ENCODE data around the gene RUNX1. TPM values are rescaled to one million over a fixed set of nuclear protein-coding genes. Genes with fewer than 3 reads are reported as not detected.

The RUNX1 gene
- total and polyA plus RNA-seq, 10 of the 15 experiments (the other 5 are each of a cell fraction or from before 2014, with no cell fraction given) = 0.90 to 15.2 (median 4.1) TPM

- Histone ChIP-seq H3K4me1 (ENCODE audit: control insufficient read depth, insufficient read depth, low read length) (peaks cover 8% of the 10 kb centered on the region), H3K36me3 (ENCODE audit: control insufficient read depth in 2 of 2, insufficient read depth in 2 of 2, low read length in 1 of 2) (peaks cover 0 to 5% of the 10 kb centered on the region in 2 experiments; a peak in 1 of 4 replicates), H3K9me3 (replicated peaks; ENCODE audit: control insufficient read depth, insufficient read depth, low read length) (no peaks in the 10 kb centered on the region), H2AFZ (ENCODE audit: control insufficient read depth, low read depth, low read length) (peak overlapping the region; percentile 66; the same call in 1 of the 2 replicates), H3K4me2 (ENCODE audit: control insufficient read depth, insufficient read depth) (peak overlapping the region; percentile 88), H4K20me1 (ENCODE audit: control insufficient read depth, insufficient read depth) (no peaks in the 10 kb centered on the region), H3K4me3 (peak overlapping the region; percentile 56; the same call in 1 of the 2 replicates), H3K27me3 (replicated peaks in 1 of 2; ENCODE audit: control insufficient read depth in 2 of 2, insufficient read depth in 2 of 2, low read length in 1 of 2) (no peaks in the 10 kb centered on the region), H3K79me2 (ENCODE audit: control insufficient read depth, insufficient read depth, low read length) (no peaks in the 10 kb centered on the region), H3K27ac (ENCODE audit: control insufficient read depth, insufficient read depth) (peak overlapping the region; percentile 75), H3K9ac (ENCODE audit: control insufficient read depth, insufficient read depth, low read length) (peak overlapping the region; percentile 46; the same call in 1 of the 2 replicates)
- FAIRE-seq (peak; percentile 38), DNase-seq (ENCODE audit: low read depth, low spot score) (no peak), ATAC-seq (peak; percentile 89)
- TF ChIP-seq, protein P1, sequence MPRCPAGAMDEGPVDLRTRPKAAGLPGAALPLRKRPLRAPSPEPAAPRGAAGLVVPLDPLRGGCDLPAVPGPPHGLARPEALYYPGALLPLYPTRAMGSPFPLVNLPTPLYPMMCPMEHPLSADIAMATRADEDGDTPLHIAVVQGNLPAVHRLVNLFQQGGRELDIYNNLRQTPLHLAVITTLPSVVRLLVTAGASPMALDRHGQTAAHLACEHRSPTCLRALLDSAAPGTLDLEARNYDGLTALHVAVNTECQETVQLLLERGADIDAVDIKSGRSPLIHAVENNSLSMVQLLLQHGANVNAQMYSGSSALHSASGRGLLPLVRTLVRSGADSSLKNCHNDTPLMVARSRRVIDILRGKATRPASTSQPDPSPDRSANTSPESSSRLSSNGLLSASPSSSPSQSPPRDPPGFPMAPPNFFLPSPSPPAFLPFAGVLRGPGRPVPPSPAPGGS (IDR thresholded peaks at IDR 0.05; ENCODE audit: borderline replicate concordance, insufficient read depth, low read depth, low read length, poor library complexity, severe bottlenecking) = no peak
- no peak for TF ChIP-seq BMI1 (IDR thresholded peaks at IDR 0.05; ENCODE audit: borderline replicate concordance)
- 0 out of 2 replicates have a peak, but pooled peaks have one; percentile 22 for TF ChIP-seq CREM (IDR thresholded peaks at IDR 0.05; ENCODE audit: low read depth)
- TF ChIP-seq PKNOX1 (IDR thresholded peaks at IDR 0.05) = peak; percentile 59
- POLR2A ChIA-PET = interaction anchor here (0.7 to 1.0 kb wide), 2 partner anchors 31 to 702 kb away, joined by 4 read pairs; no protein-coding TSS in a partner anchor
- SMC1A ChIA-PET (ENCODE audit: uncharacterized antibody, unreplicated experiment) = interaction anchor here (0.6 to 1.3 kb wide), 5 partner anchors 9 to 389 kb away, joined by 3 to 10 read pairs (median 3); no protein-coding TSS in a partner anchor
- 12% methylated on average over 8 of the region's 8 CpGs for WGBS (ENCODE audit: insufficient coverage, insufficient replicate concordance, low lambda C conversion rate, missing lambda C conversion rate)
- CTCF ChIA-PET = interaction anchor here (1.0 to 1.6 kb wide), 2 partner anchors 15 to 129 kb away, joined by 4 to 5 read pairs; no protein-coding TSS in a partner anchor
- no TSS peak for BruUV-seq (replicated peaks)
- intact Hi-C loops (cut with micrococcal nuclease; ENCODE audit: unreplicated experiment) (no loop called here), in situ Hi-C loops (cut with MboI) (loop anchor here (25.0 kb wide), 2 partner anchors 863 to 1613 kb away; partner anchors contain the start of gene IL10RB)
- RAD21 ChIA-PET (ENCODE audit: unreplicated experiment) = interaction anchor here (0.7 to 1.5 kb wide), 3 partner anchors 11 to 129 kb away, joined by 3 to 8 read pairs (median 6); no protein-coding TSS in a partner anchor
These were observed 174.2 kb downstream of the RUNX1 start for GRCh38 chr21:34874684-34875513.

Measured in GM12878 (cell line).